NOMO-1 (cell line): ENCODE results near the gene STK32A.
A peak's percentile ranks its signal among the peaks of the same experiment; 100 is the strongest.
"Not testable (repeated sequence)": the region's sequence is repeated elsewhere in the genome, so short reads cannot be mapped to it uniquely, and the experiment has no call there.

Source experiments
- DNase-seq, 2 experiments: peaks; one replicate each; lab custom pipeline; 2025; ENCODE audit not compliant: unreplicated experiment in 2 of 2; lab: John Stamatoyannopoulos, UW

The STK32A gene

GRCh38 chr5:147234825-147235635 is at the start of gene STK32A:
Gene STK32A, plus strand, starts transcription at chr5:147235026. Its CDS starts 4,609 bp downstream, at chr5:147239635.
- no peak for DNase-seq

GRCh38 chr5:147187099-147187540 is 47.7 kb upstream of the STK32A start:
- DNase-seq = no peak

GRCh38 chr5:147188200-147189108 is 46.4 kb upstream of the STK32A start:
- peak; percentile 1 to 56 for DNase-seq

- no peak for DNase-seq
Measured at GRCh38 chr5:147189109-147189424, 45.8 kb upstream of the STK32A start.

GRCh38 chr5:147190331-147190730 is 44.5 kb upstream of the STK32A start:
- no peak for DNase-seq

- no peak for DNase-seq
Measured at GRCh38 chr5:147193123-147193522, 41.7 kb upstream of the STK32A start.

GRCh38 chr5:147200004-147200403 is 34.8 kb upstream of the STK32A start:
- DNase-seq = no peak

GRCh38 chr5:147203213-147203612 is 31.6 kb upstream of the STK32A start:
- no peak for DNase-seq

GRCh38 chr5:147204576-147204975 is 30.2 kb upstream of the STK32A start:
- DNase-seq = no peak

- no peak for DNase-seq
Measured at GRCh38 chr5:147208134-147208533, 26.7 kb upstream of the STK32A start.

- DNase-seq = no peak
Measured at GRCh38 chr5:147216552-147217154, 18.2 kb upstream of the STK32A start.

GRCh38 chr5:147223343-147223742 is 11.5 kb upstream of the STK32A start:
- DNase-seq = no peak

- DNase-seq = peak in 1 of 2 experiments; percentile 21
Measured at GRCh38 chr5:147223948-147224791, 10.7 kb upstream of the STK32A start.

- DNase-seq = no peak
Measured at GRCh38 chr5:147225938-147226337, 8.9 kb upstream of the STK32A start.

- DNase-seq = no peak
Measured at GRCh38 chr5:147226512-147226911, 8.3 kb upstream of the STK32A start.

GRCh38 chr5:147234239-147234824 is 494 bp upstream of the STK32A start:
- no peak for DNase-seq

GRCh38 chr5:147240266-147240985 is 5.6 kb downstream of the STK32A start:
- no peak for DNase-seq

GRCh38 chr5:147243238-147243637 is 8.4 kb downstream of the STK32A start:
- DNase-seq = not testable (repeated sequence)

- no peak for DNase-seq
Measured at GRCh38 chr5:147245381-147246165, 10.7 kb downstream of the STK32A start.
